Lower leg skin (tissue), 3 donors: ENCODE measurements around the gene PLXNA3.

Experiments used
- POLR2A ChIP-seq, 2 donors: fragments of 450-650 bp; IDR thresholded peaks; one replicate each; pipeline ENCODE4 v1.6.1; 2016 to 2017; ENCODE audit warnings: antibody characterized with exemption in 2 of 2, mild to moderate bottlenecking in 1 of 2, moderate library complexity in 1 of 2
- TF ChIP-seq, protein P1 (sequence below), 3 donors: fragments of 450-650 bp; IDR thresholded peaks; one replicate each; pipeline ENCODE4 v1.5.1; 2016; ENCODE audit warnings: antibody characterized with exemption in 3 of 3, mild to moderate bottlenecking in 3 of 3, moderate library complexity in 2 of 3

DNA sequence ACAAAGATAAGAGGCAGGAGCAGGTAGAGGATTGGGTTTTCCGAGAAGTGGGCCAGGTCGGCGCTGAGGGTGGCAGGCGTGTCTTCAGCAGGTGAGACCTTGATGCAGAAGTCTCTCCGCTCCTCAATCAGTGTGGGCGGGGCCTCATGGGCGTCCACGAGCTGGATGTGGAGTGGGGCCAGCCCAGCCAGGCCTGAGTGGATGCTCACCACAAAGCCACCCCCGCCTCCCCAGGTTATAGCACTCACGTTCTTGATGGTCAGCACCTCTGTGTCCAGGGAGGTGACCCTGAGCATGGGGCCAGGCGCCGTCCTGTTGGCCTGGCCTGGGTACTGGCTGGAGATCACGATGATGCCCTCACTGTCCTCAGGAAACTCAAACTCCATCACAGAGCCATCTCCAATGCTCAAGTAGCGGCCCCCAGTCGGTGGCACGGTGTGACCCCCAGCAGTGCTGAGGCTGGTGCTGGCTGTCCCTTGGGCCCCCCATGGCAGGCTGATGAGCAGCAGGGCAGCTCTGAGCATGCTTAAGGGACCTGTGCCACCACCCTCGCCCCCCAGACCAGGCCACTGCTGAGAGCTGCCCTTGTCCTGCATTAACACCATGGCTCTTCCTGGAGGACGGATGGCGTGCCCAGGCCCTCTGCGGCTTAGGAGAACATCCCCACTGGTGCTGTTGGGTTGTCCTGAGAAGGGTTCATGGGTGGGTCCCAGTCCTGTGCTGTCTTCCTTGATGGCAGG is 30.4 kb downstream of the PLXNA3 start:
- TF ChIP-seq, protein P1, sequence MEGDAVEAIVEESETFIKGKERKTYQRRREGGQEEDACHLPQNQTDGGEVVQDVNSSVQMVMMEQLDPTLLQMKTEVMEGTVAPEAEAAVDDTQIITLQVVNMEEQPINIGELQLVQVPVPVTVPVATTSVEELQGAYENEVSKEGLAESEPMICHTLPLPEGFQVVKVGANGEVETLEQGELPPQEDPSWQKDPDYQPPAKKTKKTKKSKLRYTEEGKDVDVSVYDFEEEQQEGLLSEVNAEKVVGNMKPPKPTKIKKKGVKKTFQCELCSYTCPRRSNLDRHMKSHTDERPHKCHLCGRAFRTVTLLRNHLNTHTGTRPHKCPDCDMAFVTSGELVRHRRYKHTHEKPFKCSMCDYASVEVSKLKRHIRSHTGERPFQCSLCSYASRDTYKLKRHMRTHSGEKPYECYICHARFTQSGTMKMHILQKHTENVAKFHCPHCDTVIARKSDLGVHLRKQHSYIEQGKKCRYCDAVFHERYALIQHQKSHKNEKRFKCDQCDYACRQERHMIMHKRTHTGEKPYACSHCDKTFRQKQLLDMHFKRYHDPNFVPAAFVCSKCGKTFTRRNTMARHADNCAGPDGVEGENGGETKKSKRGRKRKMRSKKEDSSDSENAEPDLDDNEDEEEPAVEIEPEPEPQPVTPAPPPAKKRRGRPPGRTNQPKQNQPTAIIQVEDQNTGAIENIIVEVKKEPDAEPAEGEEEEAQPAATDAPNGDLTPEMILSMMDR (IDR thresholded peaks at IDR 0.05): no peak
- no peak for TF ChIP-seq POLR2A (IDR thresholded peaks at IDR 0.05)
